SKM-1 treated with dmso at 0.1 percent for 144 hours (cell line): ENCODE measurements around the gene TUB.

ENCODE experiments used
- DNase-seq: peaks from one replicate; lab custom pipeline; 2025; ENCODE audit not compliant: unreplicated experiment; lab: John Stamatoyannopoulos, UW

The TUB gene

DNA sequence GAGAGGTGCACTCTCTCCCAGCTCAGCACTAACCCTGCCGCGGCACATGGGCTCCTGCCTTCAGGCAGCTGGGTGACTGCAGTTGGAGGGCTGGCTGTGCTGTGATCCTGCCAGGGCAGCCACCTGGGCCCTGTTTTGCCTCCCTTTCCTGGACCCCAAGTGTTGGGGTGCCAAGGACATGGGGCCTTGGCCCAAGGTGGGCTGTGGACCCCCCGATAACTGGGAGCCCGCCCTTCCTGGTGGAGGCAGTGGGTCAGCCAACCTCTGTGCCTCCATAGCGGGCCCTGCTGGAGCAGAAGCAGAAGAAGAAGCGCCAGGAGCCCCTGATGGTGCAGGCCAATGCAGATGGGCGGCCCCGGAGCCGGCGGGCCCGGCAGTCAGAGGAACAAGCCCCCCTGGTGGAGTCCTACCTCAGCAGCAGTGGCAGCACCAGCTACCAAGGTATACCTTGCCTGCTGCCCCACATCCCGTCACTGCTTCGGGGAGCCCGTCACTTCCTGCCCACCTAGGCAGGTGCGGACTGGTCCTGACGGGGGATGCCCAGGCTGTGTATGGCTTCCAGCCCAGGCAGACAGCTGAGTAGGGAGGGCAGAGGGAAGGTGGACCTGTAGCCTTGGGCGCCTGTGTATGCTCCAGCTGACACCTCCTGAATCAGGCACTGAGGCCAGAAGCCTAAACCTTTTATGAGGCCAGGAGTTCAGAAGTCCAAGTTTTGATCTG, 8.9 kb downstream of the TUB start:
- no peak for DNase-seq

GRCh38 chr11:8090756-8091155, 9.7 kb downstream of the TUB start:
- DNase-seq: no peak

GRCh38 chr11:8091721-8092120, 10.7 kb downstream of the TUB start:
- no peak for DNase-seq

- DNase-seq: peak; percentile 17
Observed at GRCh38 chr11:8092587-8093424, 11.8 kb downstream of the TUB start.

- no peak for DNase-seq
Observed at GRCh38 chr11:8093931-8094575, 13.0 kb downstream of the TUB start.

- no peak for DNase-seq
Observed at GRCh38 chr11:8094656-8095055, 13.6 kb downstream of the TUB start.

DNA sequence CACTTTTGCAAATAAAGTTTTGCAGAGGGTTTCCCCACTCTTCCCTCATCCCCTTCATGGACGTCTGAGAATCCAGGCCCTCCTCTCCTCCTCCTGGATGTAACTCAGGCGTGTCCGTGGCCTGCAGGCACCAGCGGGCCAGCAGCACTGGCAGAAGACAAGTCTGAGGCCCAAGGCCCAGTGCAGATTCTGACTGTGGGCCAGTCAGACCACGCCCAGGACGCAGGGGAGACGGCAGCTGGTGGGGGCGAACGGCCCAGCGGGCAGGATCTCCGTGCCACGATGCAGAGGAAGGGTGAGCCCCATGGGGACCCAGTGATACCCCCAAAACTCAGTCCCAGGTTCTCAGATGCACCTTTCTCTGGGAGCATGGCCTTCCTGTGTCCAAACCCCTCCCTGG, 14.4 kb downstream of the TUB start:
- DNase-seq: no peak

GRCh38 chr11:8095806-8096522, 15.0 kb downstream of the TUB start:
- no peak for DNase-seq

- DNase-seq: no peak
Observed at GRCh38 chr11:8096575-8096974, 15.6 kb downstream of the TUB start.

- DNase-seq: no peak
Observed at GRCh38 chr11:8097062-8097461, 16.1 kb downstream of the TUB start.

DNA sequence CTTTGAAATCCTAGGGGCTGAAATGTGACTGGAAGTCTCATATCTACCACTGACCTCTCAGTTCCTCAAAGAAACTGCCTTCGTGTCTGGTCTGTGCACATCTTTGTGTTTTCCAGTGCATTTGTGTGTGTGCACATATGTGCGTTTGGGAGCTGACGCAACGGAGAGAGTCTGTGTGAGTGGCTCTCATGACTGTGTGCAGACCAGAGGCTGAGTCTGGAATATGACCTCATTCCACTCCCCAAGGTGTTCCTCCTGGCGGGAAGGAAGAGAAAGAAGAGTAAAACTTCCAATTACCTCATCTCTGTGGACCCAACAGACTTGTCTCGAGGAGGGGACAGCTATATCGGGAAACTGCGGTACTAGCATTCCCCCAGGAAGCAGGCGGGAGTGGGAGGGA, 16.5 kb downstream of the TUB start:
- no peak for DNase-seq

GRCh38 chr11:8097926-8098325, 16.9 kb downstream of the TUB start:
- no peak for DNase-seq

- DNase-seq: no peak
Observed at GRCh38 chr11:8098361-8098760, 17.4 kb downstream of the TUB start.

DNA sequence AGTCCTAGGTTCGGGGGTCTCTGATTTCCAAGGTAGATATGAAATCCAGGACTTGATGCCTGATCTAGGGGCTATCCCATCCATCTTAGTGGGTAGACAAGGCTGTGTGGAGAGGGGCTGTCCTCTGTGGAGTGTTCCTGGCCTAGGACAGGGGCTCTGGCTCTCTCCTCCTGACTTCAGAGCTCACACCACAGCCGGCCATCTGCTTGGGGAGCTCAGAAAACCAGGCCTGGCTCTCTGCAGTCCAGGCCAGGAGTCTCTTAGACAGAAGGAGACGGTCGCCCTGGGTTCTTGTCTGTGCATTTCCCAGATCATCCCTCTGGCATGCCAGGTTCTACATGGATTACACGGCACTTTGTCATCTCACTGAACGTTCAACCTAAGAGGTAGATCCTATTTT, 17.9 kb downstream of the TUB start:
- DNase-seq: no peak

GRCh38 chr11:8099291-8099899, 18.4 kb downstream of the TUB start:
- peak; percentile 33 for DNase-seq

DNA sequence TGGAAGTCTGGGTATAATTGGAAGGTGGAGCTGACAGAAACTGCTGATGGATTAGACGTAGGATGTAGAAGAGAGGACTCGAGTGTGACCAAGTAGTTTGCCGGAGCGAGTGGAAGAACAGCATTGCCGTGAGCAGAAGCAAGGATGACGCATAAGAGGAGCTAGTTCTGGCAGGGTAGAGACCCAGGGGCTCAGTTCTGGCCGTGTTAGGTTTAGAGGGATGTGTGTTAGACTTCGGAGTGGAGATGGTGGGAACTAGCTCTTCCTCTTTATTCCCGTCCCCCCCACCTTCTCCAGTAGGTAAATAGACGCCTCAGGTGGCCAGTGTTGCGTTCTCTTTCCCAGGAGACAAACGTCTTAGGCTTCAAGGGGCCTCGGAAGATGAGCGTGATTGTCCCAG, 19.1 kb downstream of the TUB start:
- no peak for DNase-seq

GRCh38 chr11:8100605-8101004, 19.6 kb downstream of the TUB start:
- no peak for DNase-seq

DNA sequence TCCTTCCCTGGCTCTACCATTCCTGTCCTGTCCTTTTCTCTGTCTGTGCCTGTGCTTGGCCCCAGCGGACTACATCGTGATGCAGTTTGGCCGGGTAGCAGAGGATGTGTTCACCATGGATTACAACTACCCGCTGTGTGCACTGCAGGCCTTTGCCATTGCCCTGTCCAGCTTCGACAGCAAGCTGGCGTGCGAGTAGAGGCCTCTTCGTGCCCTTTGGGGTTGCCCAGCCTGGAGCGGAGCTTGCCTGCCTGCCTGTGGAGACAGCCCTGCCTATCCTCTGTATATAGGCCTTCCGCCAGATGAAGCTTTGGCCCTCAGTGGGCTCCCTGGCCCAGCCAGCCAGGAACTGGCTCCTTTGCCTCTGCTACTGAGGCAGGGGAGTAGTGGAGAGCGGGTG, 20.4 kb downstream of the TUB start:
- no peak for DNase-seq

GRCh38 chr11:8102296-8102915, 21.4 kb downstream of the TUB start:
- DNase-seq: no peak

GRCh38 chr11:8102965-8103364, 22.0 kb downstream of the TUB start:
- DNase-seq: no peak

DNA sequence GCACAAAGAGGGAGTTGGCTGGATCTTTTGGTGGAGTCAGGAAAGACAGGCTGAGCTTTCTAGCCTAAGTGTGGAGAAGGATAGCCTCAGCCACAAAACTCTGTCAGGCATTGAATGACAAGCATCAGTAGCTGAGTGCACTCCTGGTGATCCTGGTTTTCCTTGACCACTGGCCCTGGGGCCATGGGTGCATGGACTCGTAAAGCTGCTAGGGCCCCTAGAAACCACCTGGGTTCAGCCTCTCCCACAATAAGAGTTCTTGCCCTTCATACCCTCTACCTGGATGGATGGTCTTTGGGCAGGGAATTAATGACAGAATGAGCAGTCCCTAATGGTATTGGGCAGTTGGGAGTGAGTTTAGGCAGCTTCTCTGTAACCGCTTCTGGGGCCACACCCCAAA, 22.9 kb downstream of the TUB start:
- no peak for DNase-seq
